Ishikawa (cell line): ENCODE results near the gene PLXNA4.

Experiments
- CEBPB ChIP-seq: IDR thresholded peaks from 2 replicates; pipeline ENCODE4 v1.6.1; 2012
- CREB1 ChIP-seq: IDR thresholded peaks from 2 replicates; pipeline ENCODE4 v1.6.1; 2012; ENCODE audit warnings: low read depth
- EGR1 ChIP-seq: IDR thresholded peaks from 2 replicates; pipeline ENCODE4 v1.6.1; 2012
- EP300 ChIP-seq: IDR thresholded peaks from 2 replicates; pipeline ENCODE4 v1.6.1; 2012; ENCODE audit warnings: borderline replicate concordance
- FOXM1 ChIP-seq: IDR thresholded peaks from 2 replicates; pipeline ENCODE4 v1.6.1; 2012; ENCODE audit warnings: low read depth, borderline replicate concordance
- MAX ChIP-seq: IDR thresholded peaks from 2 replicates; pipeline ENCODE4 v1.6.1; 2012
- NFIC ChIP-seq: IDR thresholded peaks from 2 replicates; pipeline ENCODE4 v1.6.1; 2012
- RAD21 ChIP-seq: IDR thresholded peaks from 2 replicates; pipeline ENCODE4 v1.6.1; 2012; ENCODE audit warnings: low read depth
- REST ChIP-seq: IDR thresholded peaks from 2 replicates; pipeline ENCODE4 v1.6.1; 2012; ENCODE audit warnings: low read depth, mild to moderate bottlenecking
- TAF1 ChIP-seq: IDR thresholded peaks from 2 replicates; pipeline ENCODE4 v1.6.1; 2012; ENCODE audit warnings: low read depth, mild to moderate bottlenecking
- TCF12 ChIP-seq: IDR thresholded peaks from 2 replicates; pipeline ENCODE4 v1.6.1; 2012; ENCODE audit warnings: low read depth
- TEAD4 ChIP-seq: IDR thresholded peaks from 2 replicates; pipeline ENCODE4 v1.6.1; 2012
- USF1 ChIP-seq: IDR thresholded peaks from 2 replicates; pipeline ENCODE4 v1.6.1; 2012
- YY1 ChIP-seq: IDR thresholded peaks from 2 replicates; pipeline ENCODE4 v1.6.1; 2012; ENCODE audit warnings: low read depth
- ZBTB7A ChIP-seq: IDR thresholded peaks from 2 replicates; pipeline ENCODE4 v1.6.1; 2012; ENCODE audit warnings: low read depth

The PLXNA4 gene

DNA sequence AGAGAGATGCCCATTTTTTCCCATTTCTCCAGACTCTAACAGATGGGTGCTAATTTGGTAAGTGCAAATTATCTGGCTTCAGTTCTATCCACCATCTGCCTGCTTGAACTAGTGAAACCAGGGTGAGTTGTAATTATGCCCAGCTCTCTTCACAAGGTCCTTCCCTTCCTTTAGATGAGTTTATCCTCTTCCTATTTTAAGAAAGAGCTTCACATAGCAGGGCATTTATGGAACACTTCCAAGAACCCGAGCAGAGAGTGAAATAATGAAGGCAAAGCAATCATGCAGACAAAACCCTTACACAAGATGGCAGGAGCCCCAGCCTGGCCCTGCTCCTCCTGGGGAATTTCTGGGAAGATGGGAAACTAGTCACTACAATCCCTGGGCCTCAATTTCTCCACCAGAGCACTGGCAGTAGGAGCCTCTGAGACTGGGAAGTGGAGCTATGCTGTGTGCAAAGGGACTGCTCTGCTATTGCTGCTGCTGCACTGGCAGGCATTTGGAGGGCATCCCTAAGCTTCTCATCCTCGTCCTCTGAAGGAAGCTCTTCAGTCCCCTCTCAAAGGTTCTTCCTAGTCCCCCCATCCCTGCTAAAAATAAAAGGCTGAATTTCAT, 33.7 kb upstream of the PLXNA4 start:
- no peak for TF ChIP-seq ZBTB7A
- TF ChIP-seq EP300, result no peak
- no peak for TF ChIP-seq REST
- no peak for TF ChIP-seq MAX
- TF ChIP-seq TEAD4, result no peak
- TF ChIP-seq USF1, result no peak
- TF ChIP-seq EGR1, result no peak
- TF ChIP-seq TAF1, result no peak
- no peak for TF ChIP-seq TCF12
- no peak for TF ChIP-seq YY1
- no peak for TF ChIP-seq CREB1
- no peak for TF ChIP-seq FOXM1
- no peak for TF ChIP-seq NFIC

- no peak for TF ChIP-seq RAD21
- TF ChIP-seq FOXM1, result no peak
- TF ChIP-seq TCF12, result no peak
- no peak for TF ChIP-seq NFIC
- no peak for TF ChIP-seq REST
- no peak for TF ChIP-seq TAF1
Observed at GRCh38 chr7:132609222-132609621, 33.0 kb upstream of the PLXNA4 start.

GRCh38 chr7:132608523-132608922, 32.3 kb upstream of the PLXNA4 start:
- no peak for TF ChIP-seq RAD21
- no peak for TF ChIP-seq CEBPB
- TF ChIP-seq EP300, result no peak
- no peak for TF ChIP-seq TCF12
- no peak for TF ChIP-seq CREB1
- no peak for TF ChIP-seq FOXM1

DNA sequence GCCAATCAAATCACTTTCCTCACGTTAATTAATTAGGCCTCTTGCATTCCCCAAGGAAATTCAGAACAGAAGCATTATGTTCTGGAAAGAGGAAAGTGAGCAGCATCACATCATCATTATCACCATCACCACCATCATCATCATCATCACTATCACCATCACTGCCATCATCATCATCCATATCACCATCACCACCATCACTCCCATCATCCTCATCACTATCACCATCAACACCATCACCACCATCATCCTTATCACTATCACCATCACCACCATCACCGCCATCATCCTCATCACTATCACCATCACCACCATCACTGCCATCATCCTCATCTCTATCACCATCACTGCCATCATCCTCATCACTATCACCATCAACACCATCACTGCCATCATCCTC, 31.4 kb upstream of the PLXNA4 start:
- no peak for TF ChIP-seq ZBTB7A
- no peak for TF ChIP-seq EP300
- no peak for TF ChIP-seq FOXM1
- TF ChIP-seq TEAD4, result no peak
- no peak for TF ChIP-seq RAD21
- TF ChIP-seq USF1, result no peak
- no peak for TF ChIP-seq TAF1
- no peak for TF ChIP-seq EGR1
- no peak for TF ChIP-seq CREB1
- TF ChIP-seq NFIC, result no peak
- TF ChIP-seq TCF12, result no peak
- TF ChIP-seq REST, result no peak

GRCh38 chr7:132604121-132604520, 27.9 kb upstream of the PLXNA4 start:
- TF ChIP-seq TCF12, result no peak
- TF ChIP-seq CREB1, result no peak
- no peak for TF ChIP-seq YY1
- no peak for TF ChIP-seq EP300
- TF ChIP-seq RAD21, result no peak
